GM12891 (cell line): ENCODE measurements around the gene NABP2.

ENCODE experiments used
- PAX5 ChIP-seq: IDR thresholded peaks from 2 replicates; pipeline ENCODE4 v1.6.1; 2011; ENCODE audit warnings: low read length, moderate library complexity, mild to moderate bottlenecking; ENCODE audit not compliant: insufficient read depth, severe bottlenecking
- POLR2A ChIP-seq: IDR thresholded peaks from 2 replicates; pipeline ENCODE4 v1.6.1; 2011; ENCODE audit warnings: low read depth, low read length, control low read depth
- POLR2AphosphoS5 ChIP-seq: IDR thresholded peaks from 2 replicates; pipeline ENCODE4 v1.6.1; 2011; ENCODE audit warnings: low read depth, low read length, control low read depth
- POU2F2 ChIP-seq: IDR thresholded peaks from 2 replicates; pipeline ENCODE4 v1.6.1; 2011; ENCODE audit warnings: low read depth, mild to moderate bottlenecking, control low read depth, low read length, moderate library complexity
- SPI1 ChIP-seq: IDR thresholded peaks from 2 replicates; pipeline ENCODE4 v1.6.1; 2011; ENCODE audit warnings: low read depth, low read length, control low read depth
- TAF1 ChIP-seq: IDR thresholded peaks from 2 replicates; pipeline ENCODE4 v1.6.1; 2011; ENCODE audit warnings: low read depth, low read length, control low read depth

- TF ChIP-seq POLR2A = no peak
- no peak for TF ChIP-seq POLR2AphosphoS5
- TF ChIP-seq TAF1 = no peak
- TF ChIP-seq PAX5 = no peak
- no peak for TF ChIP-seq POU2F2
- TF ChIP-seq SPI1 = no peak
Measured at GRCh38 chr12:56261503-56262232, 37.5 kb downstream of the NABP2 start.
